Loucy (cell line): ENCODE results near the gene SULT1E1.

Experiments
- CTCF ChIP-seq: fragments of 200-600 bp; sonication (generic); conservative IDR thresholded peaks from 2 replicates; pipeline ENCODE4 v1.5.1; 2014; ENCODE audit warnings: mild to moderate bottlenecking, antibody characterized with exemption, low read length
- EZH2phosphoT487 ChIP-seq: fragments of 200-600 bp; IDR thresholded peaks from 2 replicates; pipeline ENCODE4 v1.6.1; 2018; ENCODE audit warnings: antibody characterized with exemption, mild to moderate bottlenecking, moderate library complexity, borderline replicate concordance

- TF ChIP-seq CTCF = no peak
- no peak for TF ChIP-seq EZH2phosphoT487
Observed at GRCh38 chr4:69848028-69848427, 11.9 kb downstream of the SULT1E1 start.
